Activated effector memory CD4-positive, alpha-beta T cell treated with anti-CD3 and anti-CD28 coated beads, Interleukin-2, amount 50 U/mL, for 16 hours (primary cell): ENCODE measurements around the gene ZRANB3.
"Not testable (repeated sequence)": the region's sequence is repeated elsewhere in the genome, so short reads cannot be mapped to it uniquely, and the experiment has no call there.

Experiments
- DNase-seq: peaks from one replicate; pipeline ENCODE4 v3.0.0-alpha.2; 2020

Gene ZRANB3

DNA sequence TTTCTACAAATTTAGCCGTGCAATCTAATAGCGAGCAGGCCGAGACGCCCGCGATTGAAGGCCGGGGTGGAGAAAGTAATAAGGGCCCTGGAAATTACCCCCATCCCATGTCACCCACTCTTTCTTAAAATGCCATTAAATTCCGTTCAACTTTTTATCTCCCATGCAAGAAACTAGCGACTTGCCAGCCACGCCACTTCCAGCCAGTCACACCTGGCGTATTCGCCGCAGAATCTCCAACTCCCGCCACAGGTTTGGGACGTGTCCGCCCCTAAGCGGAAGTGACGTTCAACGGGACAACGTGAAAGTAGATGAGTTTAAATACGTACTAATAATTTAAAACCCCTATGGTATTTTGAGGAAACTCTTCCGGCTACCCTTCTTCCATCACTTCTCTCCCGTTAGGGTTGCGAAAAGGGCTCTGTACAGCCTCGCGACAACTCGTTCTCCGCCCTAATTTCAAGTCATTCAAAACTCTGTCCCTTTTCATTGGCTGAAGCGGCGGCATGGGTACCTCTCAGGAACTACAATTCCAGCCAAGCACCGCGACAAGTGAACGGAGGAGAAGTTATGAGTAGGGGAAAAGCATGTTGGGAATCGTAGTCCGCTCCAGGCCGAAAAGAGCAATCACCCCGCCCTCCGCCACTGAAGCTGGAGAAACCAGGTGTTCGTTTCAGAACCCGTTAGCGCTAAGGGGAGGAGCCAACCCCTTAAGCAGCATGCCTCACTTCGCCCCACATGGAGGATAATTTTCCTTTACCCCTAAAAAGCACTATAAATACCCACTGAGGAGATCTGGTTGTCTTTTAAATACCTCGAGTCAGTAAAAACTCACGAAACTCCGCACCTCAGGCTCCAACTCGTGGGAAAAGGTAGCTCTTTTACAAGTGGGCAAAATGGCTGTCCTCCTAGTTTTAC is at the start of gene ZRANB3:
ZRANB3 (minus strand) TSS at position 906 of the 918 bp plus-strand sequence.
- DNase-seq, result peak; percentile 97

DNA sequence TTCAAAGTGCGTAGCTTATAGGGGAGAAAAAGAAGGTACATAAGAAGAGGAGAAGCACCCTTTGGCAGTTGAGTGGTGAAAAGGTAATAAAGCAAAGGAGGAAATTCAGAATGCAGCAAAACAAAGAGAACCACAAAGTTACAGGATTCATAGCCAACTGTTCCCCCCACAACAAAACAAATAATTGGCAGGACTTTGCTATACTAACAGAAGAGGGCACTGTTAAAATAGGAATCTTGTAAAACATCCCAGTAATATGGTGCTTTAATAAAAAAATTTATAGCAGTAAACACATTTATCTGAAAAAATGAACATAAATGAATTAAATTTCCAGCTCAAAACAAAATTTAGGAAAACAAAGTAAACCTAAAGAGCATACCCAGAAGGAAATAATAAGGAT is 42.6 kb upstream of the ZRANB3 start:
- DNase-seq, result no peak

DNA sequence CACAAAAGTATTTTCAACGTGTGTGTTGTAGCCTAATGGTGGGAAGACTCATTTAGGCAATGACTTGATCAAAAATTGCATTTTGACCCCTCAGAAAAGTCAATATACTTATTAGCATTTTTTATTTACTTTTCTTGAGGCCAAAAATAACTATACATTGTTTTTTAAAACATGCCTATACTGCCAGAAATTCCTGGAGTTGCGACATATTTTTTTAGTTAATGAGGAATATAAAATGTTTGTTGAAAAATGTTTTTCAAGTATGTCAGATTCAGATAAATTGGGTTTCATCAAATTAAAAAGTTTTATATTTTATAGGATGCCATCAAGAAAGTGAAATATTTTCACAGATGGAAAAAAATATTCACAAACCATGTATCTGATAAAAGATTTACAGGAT is 39.9 kb upstream of the ZRANB3 start:
- DNase-seq, result no peak

- DNase-seq, result no peak
These were observed 32.8 kb upstream of the ZRANB3 start for GRCh38 chr2:135563793-135564192.

DNA sequence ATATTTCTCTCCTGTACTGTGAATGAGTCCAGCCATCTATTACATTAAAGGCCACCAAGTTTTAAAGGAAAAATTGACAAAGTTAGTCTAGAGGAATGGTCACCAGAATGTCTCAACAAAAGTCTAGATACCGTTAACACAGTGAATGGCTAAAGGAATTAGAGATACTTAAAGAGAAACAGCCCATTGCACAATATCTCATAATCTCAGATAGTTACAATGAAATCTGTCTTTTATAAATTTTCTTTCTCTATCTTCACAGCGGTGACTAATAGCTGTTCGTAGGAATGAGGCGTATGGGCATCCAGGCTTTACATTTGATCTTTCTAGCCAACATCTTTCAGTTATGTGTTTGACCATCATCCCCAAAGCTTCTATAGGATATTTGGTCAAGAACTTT is 30.9 kb upstream of the ZRANB3 start:
- no peak for DNase-seq

DNA sequence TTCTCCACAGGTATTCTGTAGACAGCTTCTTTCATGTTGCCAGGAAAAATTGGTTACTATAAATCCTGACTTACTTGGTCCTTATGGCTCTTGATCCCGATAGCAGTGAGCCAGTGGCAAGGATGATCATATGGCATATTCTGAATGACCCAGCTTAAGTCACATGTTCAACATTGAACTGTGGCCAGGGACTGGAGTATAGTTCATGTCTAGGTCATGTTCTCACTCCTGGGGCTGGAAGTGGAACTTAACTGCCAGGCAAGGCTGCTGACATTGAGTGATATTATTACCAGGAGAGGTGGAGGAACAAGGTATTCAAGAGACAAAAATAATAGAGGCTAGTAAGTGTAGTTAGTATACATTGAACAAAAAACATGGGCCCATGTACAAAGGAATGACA is 26.5 kb upstream of the ZRANB3 start:
- no peak for DNase-seq

- DNase-seq, result no peak
These were observed 24.3 kb upstream of the ZRANB3 start for GRCh38 chr2:135555311-135555710.

GRCh38 chr2:135552887-135553286 is 21.9 kb upstream of the ZRANB3 start:
- DNase-seq, result no peak

GRCh38 chr2:135551356-135551755 is 20.3 kb upstream of the ZRANB3 start:
- DNase-seq, result no peak

- no peak for DNase-seq
These were observed 16.3 kb upstream of the ZRANB3 start for GRCh38 chr2:135547311-135547710.

DNA sequence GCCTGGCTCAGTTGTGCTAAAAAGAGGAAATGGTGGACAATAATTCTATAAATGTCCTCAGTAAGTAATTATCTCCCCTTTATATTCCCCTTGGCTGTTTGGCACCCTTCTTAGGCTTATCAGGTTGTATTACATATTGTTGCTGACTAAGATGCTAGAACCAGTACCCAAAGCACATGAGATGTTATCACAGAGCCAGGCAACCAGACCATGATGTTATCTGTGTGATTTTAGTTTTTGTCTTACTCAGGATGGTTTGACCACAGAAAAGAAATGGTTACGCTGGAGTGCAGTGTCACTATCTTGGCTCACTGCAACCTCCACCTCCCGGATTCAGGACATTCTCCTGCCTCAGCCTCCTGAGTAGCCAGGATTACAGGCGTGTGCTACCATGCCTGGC is 15.4 kb upstream of the ZRANB3 start:
- no peak for DNase-seq

DNA sequence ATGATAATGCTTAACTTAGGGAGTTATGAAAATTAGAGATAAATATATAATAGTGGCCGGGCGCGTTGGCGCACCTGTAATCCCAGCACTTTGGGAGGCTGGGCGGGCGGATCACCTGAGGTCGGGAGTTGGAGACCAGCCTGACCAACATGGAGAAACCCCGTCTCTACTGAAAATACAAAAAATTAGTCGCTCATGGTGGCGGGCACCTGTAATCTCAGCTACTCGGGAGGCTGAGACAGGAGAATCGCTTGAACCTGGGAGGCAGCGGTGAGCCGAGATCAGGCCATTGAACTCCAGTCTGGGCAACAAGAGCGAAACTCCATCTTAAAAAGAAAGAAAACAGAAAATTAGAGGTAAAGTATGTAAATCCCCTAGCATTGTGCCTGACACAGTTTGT is 2.5 kb upstream of the ZRANB3 start:
- DNase-seq, result not testable (repeated sequence)

- DNase-seq, result no peak
These were observed 1.6 kb upstream of the ZRANB3 start for GRCh38 chr2:135532581-135532980.

- DNase-seq, result peak; percentile 97
These were observed 496 bp upstream of the ZRANB3 start, which contains the start of gene R3HDM1 for GRCh38 chr2:135531231-135532197. Gene R3HDM1 (plus strand): TSS chr2:135531484. CDS start chr2:135604846, 73,362 bp downstream.

DNA sequence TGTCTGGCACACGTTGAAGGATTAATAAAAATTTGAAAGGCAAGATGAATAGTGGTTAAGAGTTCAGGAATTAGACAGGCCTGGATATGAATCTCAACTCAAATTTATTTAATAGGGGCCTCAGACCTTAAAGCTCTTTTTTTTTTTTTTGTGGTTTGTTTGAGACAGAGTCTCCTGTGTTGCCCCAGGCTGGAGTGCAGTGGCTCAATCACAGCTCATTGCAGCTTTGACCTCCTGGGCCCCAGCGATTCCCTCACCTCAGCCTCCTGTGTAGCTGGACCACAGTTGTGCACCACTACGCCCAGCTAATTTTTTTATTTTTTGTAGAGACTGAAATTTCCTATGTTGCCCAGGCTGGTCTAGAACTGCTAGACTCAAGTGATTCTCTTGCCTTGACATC is 3.0 kb downstream of the ZRANB3 start:
- no peak for DNase-seq

- DNase-seq, result no peak
These were observed 5.2 kb downstream of the ZRANB3 start for GRCh38 chr2:135525786-135526185.

DNA sequence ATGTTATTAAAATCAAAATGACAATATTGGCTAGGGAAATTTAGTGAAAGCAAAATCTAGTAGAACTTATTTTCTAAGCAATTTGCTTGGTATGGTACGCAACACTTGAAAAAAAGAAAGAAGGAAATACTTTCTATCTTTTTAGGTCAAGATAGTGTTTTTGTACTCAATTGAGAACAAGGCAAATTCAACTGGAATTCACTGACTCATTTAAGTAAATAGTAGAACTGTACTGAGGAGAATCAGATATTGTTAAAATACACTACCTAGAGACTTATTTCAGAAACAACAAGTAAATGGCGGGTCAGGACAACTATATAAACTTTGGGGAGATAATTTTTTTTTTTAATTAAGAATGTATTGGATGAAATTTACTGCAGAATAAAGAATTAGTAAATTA is 18.9 kb downstream of the ZRANB3 start:
- DNase-seq, result no peak

DNA sequence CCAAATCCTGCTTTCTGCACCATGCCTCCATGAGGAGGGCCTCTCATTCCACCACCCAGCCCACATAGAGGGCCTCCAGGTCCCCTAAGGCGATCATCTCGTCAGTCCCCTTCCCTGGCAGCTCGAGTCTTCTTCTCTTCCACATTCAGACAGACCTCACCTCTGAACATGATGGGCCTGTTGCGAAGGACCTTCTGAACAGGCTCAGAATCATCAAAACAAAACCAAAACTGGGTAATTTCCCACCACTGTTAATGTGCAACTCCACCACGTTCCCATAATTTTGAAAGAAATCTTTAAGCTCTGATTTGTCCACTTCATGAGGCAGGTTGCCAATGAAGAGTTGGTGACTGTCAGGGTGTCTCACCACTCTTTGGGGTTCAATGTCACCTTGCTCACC is 20.4 kb downstream of the ZRANB3 start:
- DNase-seq, result no peak

- DNase-seq, result no peak
These were observed 26.2 kb downstream of the ZRANB3 start for GRCh38 chr2:135504811-135505210.

- not testable (repeated sequence) for DNase-seq
These were observed 32.4 kb downstream of the ZRANB3 start for GRCh38 chr2:135498588-135498987.

- no peak for DNase-seq
These were observed 36.1 kb downstream of the ZRANB3 start for GRCh38 chr2:135494917-135495316.

DNA sequence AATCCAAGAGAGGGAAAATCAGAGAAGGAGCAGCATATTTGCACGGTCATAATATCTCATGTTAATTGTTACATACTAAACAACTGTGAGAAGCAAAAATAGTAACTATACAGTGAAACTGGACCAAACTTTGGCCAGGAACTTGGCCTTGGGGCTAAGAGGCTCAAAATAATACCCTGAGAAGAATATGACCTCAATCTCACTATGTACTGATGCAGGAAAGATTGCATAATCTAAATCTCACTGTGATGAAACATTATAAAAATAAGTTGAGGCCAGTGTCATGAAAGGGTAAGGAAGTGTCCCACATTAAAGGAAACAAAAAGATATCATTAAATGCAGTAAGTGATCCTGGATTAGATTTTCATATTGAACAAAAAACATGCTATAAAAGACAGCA is 36.5 kb downstream of the ZRANB3 start:
- DNase-seq, result no peak

GRCh38 chr2:135490376-135490775 is 40.6 kb downstream of the ZRANB3 start:
- DNase-seq, result no peak

- DNase-seq, result no peak
These were observed 45.6 kb downstream of the ZRANB3 start for GRCh38 chr2:135485441-135485840.
